ENCODE data around the gene ATP8A2.

DNA sequence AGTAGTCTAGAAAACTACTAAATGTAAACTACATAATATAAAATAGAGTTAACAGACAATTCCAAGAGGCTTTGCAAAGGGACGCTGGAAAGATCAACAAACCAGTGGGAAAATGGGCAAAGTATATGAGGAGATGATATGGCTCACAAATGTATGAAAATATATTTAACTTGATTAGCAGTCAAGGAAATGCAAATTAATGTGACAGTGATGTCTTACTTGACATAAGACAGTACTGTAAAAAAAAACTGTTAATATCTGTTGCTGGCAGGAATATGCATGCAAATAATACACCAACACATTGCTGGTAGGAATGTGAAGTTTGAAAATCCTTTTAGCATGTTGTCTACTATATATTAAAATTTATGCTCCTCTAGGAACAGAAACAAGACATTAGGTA is 136.1 kb downstream of the ATP8A2 start:
- no peak for TF ChIP-seq POLR2A (IDR thresholded peaks at IDR 0.05; ENCODE audit: low read depth, low read length)
- TF ChIP-seq, protein P1, sequence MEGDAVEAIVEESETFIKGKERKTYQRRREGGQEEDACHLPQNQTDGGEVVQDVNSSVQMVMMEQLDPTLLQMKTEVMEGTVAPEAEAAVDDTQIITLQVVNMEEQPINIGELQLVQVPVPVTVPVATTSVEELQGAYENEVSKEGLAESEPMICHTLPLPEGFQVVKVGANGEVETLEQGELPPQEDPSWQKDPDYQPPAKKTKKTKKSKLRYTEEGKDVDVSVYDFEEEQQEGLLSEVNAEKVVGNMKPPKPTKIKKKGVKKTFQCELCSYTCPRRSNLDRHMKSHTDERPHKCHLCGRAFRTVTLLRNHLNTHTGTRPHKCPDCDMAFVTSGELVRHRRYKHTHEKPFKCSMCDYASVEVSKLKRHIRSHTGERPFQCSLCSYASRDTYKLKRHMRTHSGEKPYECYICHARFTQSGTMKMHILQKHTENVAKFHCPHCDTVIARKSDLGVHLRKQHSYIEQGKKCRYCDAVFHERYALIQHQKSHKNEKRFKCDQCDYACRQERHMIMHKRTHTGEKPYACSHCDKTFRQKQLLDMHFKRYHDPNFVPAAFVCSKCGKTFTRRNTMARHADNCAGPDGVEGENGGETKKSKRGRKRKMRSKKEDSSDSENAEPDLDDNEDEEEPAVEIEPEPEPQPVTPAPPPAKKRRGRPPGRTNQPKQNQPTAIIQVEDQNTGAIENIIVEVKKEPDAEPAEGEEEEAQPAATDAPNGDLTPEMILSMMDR (conservative IDR thresholded peaks at IDR 0.05; ENCODE audit: low read depth, low read length) = no peak
- no peak for TF ChIP-seq RFX5 (IDR thresholded peaks at IDR 0.05; ENCODE audit: low read depth, low read length)
- TF ChIP-seq MAFK (IDR thresholded peaks at IDR 0.05; ENCODE audit: low read depth, low read length) = no peak
- TF ChIP-seq, protein P2, sequence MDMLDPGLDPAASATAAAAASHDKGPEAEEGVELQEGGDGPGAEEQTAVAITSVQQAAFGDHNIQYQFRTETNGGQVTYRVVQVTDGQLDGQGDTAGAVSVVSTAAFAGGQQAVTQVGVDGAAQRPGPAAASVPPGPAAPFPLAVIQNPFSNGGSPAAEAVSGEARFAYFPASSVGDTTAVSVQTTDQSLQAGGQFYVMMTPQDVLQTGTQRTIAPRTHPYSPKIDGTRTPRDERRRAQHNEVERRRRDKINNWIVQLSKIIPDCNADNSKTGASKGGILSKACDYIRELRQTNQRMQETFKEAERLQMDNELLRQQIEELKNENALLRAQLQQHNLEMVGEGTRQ (IDR thresholded peaks at IDR 0.05; ENCODE audit: low read depth, low read length) = no peak
- no peak for TF ChIP-seq RAD21 (IDR thresholded peaks at IDR 0.05; ENCODE audit: low read length)
- no peak for TF ChIP-seq NFE2L2 (IDR thresholded peaks at IDR 0.05; ENCODE audit: low read depth, low read length)
- TF ChIP-seq MXI1 (IDR thresholded peaks at IDR 0.05; ENCODE audit: borderline replicate concordance, low read depth, low read length) = no peak
- no peak for TF ChIP-seq CHD1 (IDR thresholded peaks at IDR 0.05; ENCODE audit: low read depth, low read length)
- TF ChIP-seq SMC3 (IDR thresholded peaks at IDR 0.05; ENCODE audit: low read depth, low read length) = no peak
